ENCODE data around the gene SUGP1.
A peak's percentile ranks its signal among the peaks of the same experiment; 100 is the strongest.

Gene SUGP1

GRCh38 chr19:19342086-19343015, 22.0 kb upstream of the SUGP1 start:
- peak; percentile 42 to 68 for DNase-seq

- no peak for DNase-seq
These were observed 20.7 kb upstream of the SUGP1 start for GRCh38 chr19:19341026-19341425.

GRCh38 chr19:19338082-19338481, 17.8 kb upstream of the SUGP1 start:
- DNase-seq = no peak

GRCh38 chr19:19337120-19337519, 16.8 kb upstream of the SUGP1 start:
- no peak for DNase-seq

GRCh38 chr19:19336597-19336996, 16.3 kb upstream of the SUGP1 start:
- no peak for DNase-seq

GRCh38 chr19:19335408-19336158, 15.3 kb upstream of the SUGP1 start:
- no peak for DNase-seq

- no peak for DNase-seq
These were observed 14.7 kb upstream of the SUGP1 start for GRCh38 chr19:19334989-19335344.

- DNase-seq = no peak
These were observed 14.0 kb upstream of the SUGP1 start for GRCh38 chr19:19334063-19334988.

GRCh38 chr19:19329126-19329525, 8.8 kb upstream of the SUGP1 start:
- DNase-seq = no peak

GRCh38 chr19:19327672-19328071, 7.4 kb upstream of the SUGP1 start:
- no peak for DNase-seq

GRCh38 chr19:19324059-19324770, 3.9 kb upstream of the SUGP1 start:
- DNase-seq = peak in 1 of 2 experiments; percentile 51

GRCh38 chr19:19321141-19321577, 850 bp upstream of the SUGP1 start:
- DNase-seq = peak in 1 of 2 experiments; percentile 46

GRCh38 chr19:19319732-19320360, 463 bp downstream of the SUGP1 start:
- DNase-seq = no peak

- no peak for DNase-seq
These were observed 4.2 kb downstream of the SUGP1 start for GRCh38 chr19:19316082-19316481.

- DNase-seq = peak; percentile 20 to 44
These were observed 4.9 kb downstream of the SUGP1 start for GRCh38 chr19:19315444-19315843.

- no peak for DNase-seq
These were observed 11.9 kb downstream of the SUGP1 start for GRCh38 chr19:19308373-19308772.

- DNase-seq = no peak
These were observed 14.1 kb downstream of the SUGP1 start for GRCh38 chr19:19306191-19306590.

- no peak for DNase-seq
These were observed 14.6 kb downstream of the SUGP1 start for GRCh38 chr19:19305696-19306095.

GRCh38 chr19:19305066-19305465, 15.2 kb downstream of the SUGP1 start:
- DNase-seq = no peak

- peak; percentile 55 to 79 for DNase-seq
These were observed 15.9 kb downstream of the SUGP1 start for GRCh38 chr19:19304186-19304965.

GRCh38 chr19:19303411-19303810, 16.9 kb downstream of the SUGP1 start:
- no peak for DNase-seq
